Activated naive CD4-positive, alpha-beta T cell treated with anti-CD3 and anti-CD28 coated beads, Interleukin-2, amount 10 ng/mL, durations not matched to agents 7 days and 5 days (primary cell): ENCODE measurements around the gene CAMSAP1.

Experiments
- CTCF ChIA-PET: fragments of 350-600 bp; sonication (Branson Sonifier 250); formaldehyde crosslinking; loops from one replicate; lab custom pipeline; 2021; ENCODE audit warnings: antibody characterized with exemption; lab: Charles Lee
- DNase-seq: peaks from one replicate; pipeline ENCODE4 v3.0.0-alpha.2; 2020
- H3K27ac Mint-ChIP-seq: one replicate; pipeline ENCODE4 v1.8.0; 2021; ENCODE audit warnings: mild to moderate bottlenecking, moderate library complexity, mixed read lengths
- H3K27me3 Mint-ChIP-seq: one replicate; pipeline ENCODE4 v1.8.0; 2021; ENCODE audit warnings: mild to moderate bottlenecking, mixed read lengths
- H3K36me3 Mint-ChIP-seq: one replicate; pipeline ENCODE4 v1.8.0; 2021; ENCODE audit warnings: mixed read lengths
- H3K4me1 Mint-ChIP-seq: one replicate; pipeline ENCODE4 v1.8.0; 2021; ENCODE audit warnings: mixed read lengths
- H3K4me3 Mint-ChIP-seq: one replicate; pipeline ENCODE4 v1.8.0; 2021; ENCODE audit warnings: mild to moderate bottlenecking, moderate library complexity, mixed read lengths
- H3K9me3 Mint-ChIP-seq: one replicate; pipeline ENCODE4 v1.8.0; 2021; ENCODE audit warnings: mixed read lengths

Gene CAMSAP1

GRCh38 chr9:135761150-135761844, 146.0 kb downstream of the CAMSAP1 start:
- no peaks in the 10 kb centered on the region for H3K27me3 Mint-ChIP-seq
- H3K9me3 Mint-ChIP-seq = peaks cover 8% of the 10 kb centered on the region
- no peak for DNase-seq
- H3K27ac Mint-ChIP-seq = no peak overlapping the region
- no peak overlapping the region for H3K4me3 Mint-ChIP-seq
- H3K36me3 Mint-ChIP-seq = no peaks in the 10 kb centered on the region
- CTCF ChIA-PET = no interaction called here
- H3K4me1 Mint-ChIP-seq = no peaks in the 10 kb centered on the region

- Mint-ChIP-seq H3K4me1 (no peaks in the 10 kb centered on the region), H3K4me3 (no peak overlapping the region), H3K36me3 (no peaks in the 10 kb centered on the region), H3K9me3 (peaks cover 2% of the 10 kb centered on the region), H3K27ac (no peak overlapping the region), H3K27me3 (no peaks in the 10 kb centered on the region)
- CTCF ChIA-PET = interaction anchor here (0.6 kb wide), 1 partner anchor 1183 kb away, joined by 4 read pairs; no protein-coding TSS in a partner anchor
- no peak for DNase-seq
Observed at GRCh38 chr9:135760465-135760864, 146.9 kb downstream of the CAMSAP1 start.

GRCh38 chr9:135759676-135760300, 147.6 kb downstream of the CAMSAP1 start:
- H3K27me3 Mint-ChIP-seq = no peaks in the 10 kb centered on the region
- no peaks in the 10 kb centered on the region for H3K4me1 Mint-ChIP-seq
- H3K36me3 Mint-ChIP-seq = no peaks in the 10 kb centered on the region
- no peak overlapping the region for H3K4me3 Mint-ChIP-seq
- H3K9me3 Mint-ChIP-seq = peaks cover under 1% of the 10 kb centered on the region
- H3K27ac Mint-ChIP-seq = no peak overlapping the region
- CTCF ChIA-PET = no interaction called here
- no peak for DNase-seq

- H3K4me3 Mint-ChIP-seq = no peak overlapping the region
- no peaks in the 10 kb centered on the region for H3K36me3 Mint-ChIP-seq
- H3K27ac Mint-ChIP-seq = no peak overlapping the region
- H3K9me3 Mint-ChIP-seq = no peaks in the 10 kb centered on the region
- no peak for DNase-seq
- no peaks in the 10 kb centered on the region for H3K27me3 Mint-ChIP-seq
- no peaks in the 10 kb centered on the region for H3K4me1 Mint-ChIP-seq
- CTCF ChIA-PET = no interaction called here
Observed at GRCh38 chr9:135758870-135759269, 148.5 kb downstream of the CAMSAP1 start.
